ENCODE data around the gene ABCG8.

The ABCG8 gene

DNA sequence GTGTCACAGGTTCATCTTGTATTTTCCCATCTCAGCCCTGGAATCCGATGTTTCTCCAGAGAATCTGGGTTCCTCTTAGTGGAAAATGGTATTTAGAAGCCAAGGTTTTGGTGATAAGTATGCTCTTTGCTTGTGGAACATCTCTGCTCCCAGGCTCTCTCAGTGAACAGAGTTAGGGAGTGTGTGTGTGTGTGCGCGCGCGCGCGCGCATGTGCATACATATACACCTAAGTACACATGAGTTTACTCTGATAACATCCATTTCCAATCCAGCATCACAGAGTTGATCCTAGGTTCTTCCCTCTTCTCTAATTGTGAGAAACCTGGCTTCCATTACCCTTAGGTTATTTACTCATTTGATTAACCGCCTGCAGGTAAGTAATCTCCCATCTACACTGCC is 41.7 kb downstream of the ABCG8 start:
- TF ChIP-seq, protein P1, sequence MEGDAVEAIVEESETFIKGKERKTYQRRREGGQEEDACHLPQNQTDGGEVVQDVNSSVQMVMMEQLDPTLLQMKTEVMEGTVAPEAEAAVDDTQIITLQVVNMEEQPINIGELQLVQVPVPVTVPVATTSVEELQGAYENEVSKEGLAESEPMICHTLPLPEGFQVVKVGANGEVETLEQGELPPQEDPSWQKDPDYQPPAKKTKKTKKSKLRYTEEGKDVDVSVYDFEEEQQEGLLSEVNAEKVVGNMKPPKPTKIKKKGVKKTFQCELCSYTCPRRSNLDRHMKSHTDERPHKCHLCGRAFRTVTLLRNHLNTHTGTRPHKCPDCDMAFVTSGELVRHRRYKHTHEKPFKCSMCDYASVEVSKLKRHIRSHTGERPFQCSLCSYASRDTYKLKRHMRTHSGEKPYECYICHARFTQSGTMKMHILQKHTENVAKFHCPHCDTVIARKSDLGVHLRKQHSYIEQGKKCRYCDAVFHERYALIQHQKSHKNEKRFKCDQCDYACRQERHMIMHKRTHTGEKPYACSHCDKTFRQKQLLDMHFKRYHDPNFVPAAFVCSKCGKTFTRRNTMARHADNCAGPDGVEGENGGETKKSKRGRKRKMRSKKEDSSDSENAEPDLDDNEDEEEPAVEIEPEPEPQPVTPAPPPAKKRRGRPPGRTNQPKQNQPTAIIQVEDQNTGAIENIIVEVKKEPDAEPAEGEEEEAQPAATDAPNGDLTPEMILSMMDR (IDR thresholded peaks at IDR 0.05), result no peak

DNA sequence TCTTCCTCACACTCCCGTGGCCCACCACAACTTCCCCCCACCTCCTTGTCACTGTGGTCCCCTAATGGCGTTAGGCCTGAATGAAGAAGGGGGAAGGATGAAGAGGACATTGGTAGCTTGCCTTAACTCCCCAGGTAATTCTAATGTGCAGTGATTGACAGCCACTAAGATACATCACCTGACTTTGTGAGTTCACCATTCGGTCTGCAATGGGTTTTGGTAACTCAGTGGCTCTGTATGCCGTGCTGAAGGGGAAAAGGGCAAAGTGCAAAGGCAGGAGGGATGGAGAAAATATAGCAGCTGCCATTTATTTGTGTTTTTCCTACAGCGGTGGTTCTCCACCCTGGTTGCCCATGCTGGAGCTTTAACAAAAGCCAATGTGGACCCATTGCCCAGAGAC is 42.2 kb downstream of the ABCG8 start:
- TF ChIP-seq, protein P1 (IDR thresholded peaks at IDR 0.05), result no peak

DNA sequence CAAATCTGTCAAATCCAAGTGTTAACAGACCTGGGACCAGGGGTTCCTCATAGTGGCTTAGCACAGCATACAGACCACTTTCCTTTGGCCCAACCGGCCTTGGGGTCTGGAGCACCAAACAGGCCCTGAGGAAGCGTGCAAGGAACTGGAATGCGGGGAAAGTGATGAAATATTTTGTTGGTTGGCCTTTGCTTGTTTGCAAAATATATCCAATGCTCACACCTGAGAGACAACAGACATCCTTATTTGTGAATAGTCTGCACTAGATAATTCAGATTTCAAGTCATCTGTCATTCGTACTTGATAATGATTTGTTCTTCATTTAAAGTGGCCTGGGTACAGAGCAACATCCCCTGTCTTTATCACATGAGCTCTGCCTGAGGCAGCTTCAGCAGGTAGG is 43.5 kb downstream of the ABCG8 start:
- TF ChIP-seq, protein P1 (IDR thresholded peaks at IDR 0.05), result no peak

DNA sequence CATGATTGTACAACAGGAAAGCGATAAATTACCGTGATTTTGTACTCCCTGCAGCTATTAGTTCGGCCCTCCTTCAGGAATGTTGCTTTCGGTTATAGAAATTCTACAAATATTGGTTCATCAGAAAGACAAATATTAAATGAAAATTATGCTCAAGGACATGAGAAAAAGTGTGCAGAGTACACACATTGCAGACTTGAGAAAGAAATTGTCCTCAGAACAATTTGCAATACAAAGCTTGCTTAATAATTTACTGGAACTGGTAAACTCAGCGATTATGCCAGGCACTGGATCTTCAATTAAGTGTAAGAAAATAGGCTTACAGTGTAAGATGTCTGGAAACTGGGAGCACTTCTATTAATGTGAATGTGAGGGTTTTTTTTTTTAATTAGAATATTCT is 45.9 kb downstream of the ABCG8 start:
- TF ChIP-seq, protein P1 (IDR thresholded peaks at IDR 0.05), result no peak

DNA sequence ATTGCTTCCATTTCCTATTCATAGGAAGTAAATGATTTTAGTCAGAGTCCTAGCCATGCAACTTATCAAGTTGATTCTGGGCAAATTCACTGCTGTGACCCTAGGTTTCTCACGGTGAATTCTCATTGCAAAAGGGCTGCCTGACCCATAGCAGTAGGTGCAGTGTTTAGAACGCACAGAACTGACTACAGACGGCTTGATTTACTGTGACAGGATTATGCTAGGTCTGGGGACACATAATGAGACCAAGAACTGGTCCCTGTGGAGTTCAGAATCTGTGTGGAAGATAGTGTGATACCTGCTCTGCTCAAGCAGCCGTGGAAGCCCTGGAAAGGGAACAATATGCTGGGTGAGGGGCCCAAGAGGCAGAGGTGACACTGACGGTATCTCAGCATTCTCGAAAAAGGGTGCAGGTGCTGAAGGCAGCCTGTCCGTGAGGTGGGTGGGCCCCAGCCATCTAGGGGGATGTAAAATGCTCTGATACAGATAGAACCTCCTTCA is 46.4 kb downstream of the ABCG8 start:
- TF ChIP-seq, protein P1 (IDR thresholded peaks at IDR 0.05), result no peak

DNA sequence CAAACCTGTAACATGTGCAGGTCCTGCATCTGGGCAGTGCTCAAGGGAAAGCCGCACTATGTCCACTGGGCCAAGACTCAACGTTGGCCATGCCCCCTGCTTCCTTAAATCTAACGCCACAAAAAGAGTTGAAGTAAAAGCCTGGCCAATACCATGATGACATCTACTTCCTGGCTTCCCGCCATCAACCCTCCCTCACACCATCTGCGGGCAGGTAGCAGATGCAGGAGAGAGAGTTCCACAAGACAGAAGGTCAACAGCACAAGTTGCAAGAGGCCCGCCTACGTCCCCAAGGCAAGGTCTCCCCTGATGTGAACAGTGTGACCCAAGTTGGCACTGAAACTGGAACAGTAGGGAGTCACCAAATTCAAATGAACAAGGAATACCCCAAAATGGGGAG is 48.4 kb downstream of the ABCG8 start:
- TF ChIP-seq, protein P1 (IDR thresholded peaks at IDR 0.05), result no peak

DNA sequence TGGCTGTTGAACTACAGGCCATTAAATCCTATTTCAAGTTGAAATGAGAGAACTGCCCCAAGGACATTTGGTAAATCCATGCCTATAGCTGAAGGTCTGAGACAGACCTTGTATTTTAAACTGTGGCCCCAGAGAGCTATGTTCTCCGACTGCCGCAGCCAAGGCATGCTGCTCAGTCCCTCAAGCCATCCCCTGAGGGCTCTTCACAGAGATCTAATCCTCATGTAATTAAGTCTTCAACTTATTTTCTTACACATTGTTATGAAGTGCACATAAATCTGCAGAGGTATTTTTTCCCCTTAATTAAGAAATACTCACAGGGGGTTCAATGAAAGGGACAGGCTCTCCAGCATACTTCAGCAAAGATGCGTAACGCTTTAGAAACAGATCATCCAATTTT is 50.6 kb downstream of the ABCG8 start:
- TF ChIP-seq, protein P1 (IDR thresholded peaks at IDR 0.05), result no peak

DNA sequence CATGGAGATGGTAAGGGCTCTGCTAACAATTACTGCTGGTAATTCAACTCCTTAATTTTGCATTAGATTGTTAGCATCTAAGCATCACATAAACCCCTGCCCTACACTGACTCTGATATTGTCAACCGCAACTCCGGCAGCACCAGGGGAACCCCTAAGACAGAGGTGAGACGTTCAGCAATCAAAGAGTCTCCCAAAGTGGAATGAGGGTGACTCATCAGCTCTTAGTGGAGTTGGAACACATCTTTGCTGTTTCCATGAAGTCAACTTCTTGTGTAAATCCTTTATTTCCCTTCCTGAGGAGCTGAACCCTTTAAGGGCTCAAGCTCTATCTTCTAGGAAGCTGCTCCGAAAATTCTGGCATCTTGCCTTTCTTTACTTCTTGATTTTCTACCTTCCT is 52.1 kb downstream of the ABCG8 start:
- TF ChIP-seq, protein P1 (IDR thresholded peaks at IDR 0.05), result no peak

All from LNCAP (cell line).